ENCODE results near the gene CPEB4. TPM values are rescaled to one million over a fixed set of nuclear protein-coding genes. Genes with fewer than 3 reads are reported as not detected.

Gene CPEB4
- total RNA-seq, 1 experiment from 2014 or later: 27.1 TPM

GRCh38 chr5:173989432-173990082, 101.4 kb downstream of the CPEB4 start:
- DNase-seq (ENCODE audit: low read depth in 1 of 2, low spot score in 2 of 2): no peak
- Histone ChIP-seq H3K4me3 (no peak overlapping the region), H3K9me3 (replicated peaks) (peaks cover 7% of the 10 kb centered on the region; the same call in 1 of the 2 replicates), H3K36me3 (no peaks in the 10 kb centered on the region), H3K27ac (no peak overlapping the region), H3K27me3 (replicated peaks) (no peaks in the 10 kb centered on the region), H3K4me1 (replicated peaks) (no peaks in the 10 kb centered on the region)

GRCh38 chr5:173997331-173997730, 109.2 kb downstream of the CPEB4 start:
- Histone ChIP-seq H3K27ac (no peak overlapping the region), H3K4me1 (replicated peaks) (no peaks in the 10 kb centered on the region), H3K9me3 (replicated peaks) (no peaks in the 10 kb centered on the region), H3K27me3 (replicated peaks) (no peaks in the 10 kb centered on the region; the same call in 1 of the 2 replicates), H3K36me3 (no peaks in the 10 kb centered on the region), H3K4me3 (no peak overlapping the region)
- no peak for DNase-seq (ENCODE audit: low read depth in 1 of 2, low spot score in 2 of 2)

GRCh38 chr5:173998531-173998930, 110.4 kb downstream of the CPEB4 start:
- no peak overlapping the region for H3K4me3 ChIP-seq
- no peaks in the 10 kb centered on the region; the same call in 1 of the 2 replicates for H3K27me3 ChIP-seq (replicated peaks)
- no peak for DNase-seq (ENCODE audit: low read depth in 1 of 2, low spot score in 2 of 2)
- no peaks in the 10 kb centered on the region for H3K4me1 ChIP-seq (replicated peaks)
- H3K9me3 ChIP-seq (replicated peaks): no peaks in the 10 kb centered on the region
- H3K36me3 ChIP-seq: no peaks in the 10 kb centered on the region
- no peak overlapping the region for H3K27ac ChIP-seq

GRCh38 chr5:174000076-174000475, 111.9 kb downstream of the CPEB4 start:
- no peaks in the 10 kb centered on the region; the same call in 1 of the 2 replicates for H3K27me3 ChIP-seq (replicated peaks)
- H3K9me3 ChIP-seq (replicated peaks): no peaks in the 10 kb centered on the region
- no peaks in the 10 kb centered on the region for H3K36me3 ChIP-seq
- DNase-seq (ENCODE audit: low read depth in 1 of 2, low spot score in 2 of 2): no peak
- H3K4me1 ChIP-seq (replicated peaks): no peaks in the 10 kb centered on the region
- H3K4me3 ChIP-seq: no peak overlapping the region
- no peak overlapping the region for H3K27ac ChIP-seq

DNA sequence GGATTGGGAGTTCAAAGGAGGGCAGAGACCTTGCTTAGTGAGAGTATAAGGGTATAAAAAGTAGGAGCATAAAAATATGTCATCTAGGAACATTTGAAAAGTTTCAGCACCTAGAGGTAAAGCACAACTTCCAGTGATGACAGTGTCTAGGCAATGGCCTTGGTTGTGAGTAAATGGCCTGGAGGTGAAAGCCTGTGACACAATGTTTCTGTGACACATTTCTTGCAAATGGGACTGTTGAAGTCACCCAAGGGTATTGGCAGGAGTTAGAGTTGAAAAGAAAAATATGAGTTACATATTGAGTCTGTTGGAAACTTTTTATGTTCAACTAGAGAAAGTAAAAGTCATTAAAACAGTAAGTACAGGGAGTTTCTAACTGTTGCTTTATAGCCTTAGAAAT, 115.6 kb downstream of the CPEB4 start:
- peaks cover 5% of the 10 kb centered on the region; the same call in 1 of the 2 replicates for H3K27me3 ChIP-seq (replicated peaks)
- no peaks in the 10 kb centered on the region for H3K9me3 ChIP-seq (replicated peaks)
- no peak overlapping the region for H3K4me3 ChIP-seq
- H3K36me3 ChIP-seq: no peaks in the 10 kb centered on the region
- DNase-seq (ENCODE audit: low read depth in 1 of 2, low spot score in 2 of 2): no peak
- H3K4me1 ChIP-seq (replicated peaks): no peaks in the 10 kb centered on the region
- H3K27ac ChIP-seq: no peak overlapping the region

GRCh38 chr5:174008922-174009321, 120.8 kb downstream of the CPEB4 start:
- Histone ChIP-seq H3K4me1 (replicated peaks) (no peaks in the 10 kb centered on the region), H3K27ac (no peak overlapping the region)
- no peak for DNase-seq (ENCODE audit: low read depth in 1 of 2, low spot score in 2 of 2)

DNA sequence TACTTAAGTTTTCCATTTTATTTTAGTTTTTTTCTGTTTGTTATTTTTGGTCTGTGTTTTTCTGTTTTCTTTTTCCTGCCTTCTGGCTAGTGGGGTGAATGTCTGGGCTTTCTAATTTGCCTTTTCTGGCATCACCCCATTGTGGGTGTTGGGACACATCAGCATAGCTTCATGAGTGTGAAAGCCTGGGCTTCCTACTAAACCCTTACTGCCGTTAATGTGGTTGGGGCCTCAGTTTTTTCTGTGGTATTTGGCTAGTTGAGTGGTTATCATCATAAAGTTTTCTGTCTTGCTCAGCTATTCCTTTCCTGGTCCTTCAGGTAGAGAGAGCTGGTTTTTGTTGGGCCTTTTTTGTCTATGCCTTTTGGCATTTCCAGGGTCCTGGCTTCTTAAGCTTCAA, 122.2 kb downstream of the CPEB4 start:
- no peak for DNase-seq (ENCODE audit: low read depth in 1 of 2, low spot score in 2 of 2)
- Histone ChIP-seq H3K27me3 (replicated peaks) (peaks cover 5% of the 10 kb centered on the region; the same call in 1 of the 2 replicates), H3K4me3 (no peak overlapping the region), H3K36me3 (no peaks in the 10 kb centered on the region), H3K4me1 (replicated peaks) (no peaks in the 10 kb centered on the region), H3K9me3 (replicated peaks) (no peaks in the 10 kb centered on the region), H3K27ac (no peak overlapping the region)

More at GRCh38 chr5:174008922-174009321, 120.8 kb downstream of the CPEB4 start:
- Histone ChIP-seq H3K4me3 (no peak overlapping the region), H3K27me3 (replicated peaks) (peaks cover 5% of the 10 kb centered on the region; the same call in 1 of the 2 replicates), H3K36me3 (no peaks in the 10 kb centered on the region), H3K9me3 (replicated peaks) (no peaks in the 10 kb centered on the region)

- no peak overlapping the region for H3K27ac ChIP-seq
- H3K9me3 ChIP-seq (replicated peaks): no peaks in the 10 kb centered on the region
- no peaks in the 10 kb centered on the region for H3K36me3 ChIP-seq
- no peaks in the 10 kb centered on the region for H3K27me3 ChIP-seq (replicated peaks)
- no peak overlapping the region for H3K4me3 ChIP-seq
- H3K4me1 ChIP-seq (replicated peaks): no peaks in the 10 kb centered on the region
- no peak for DNase-seq (ENCODE audit: low read depth in 1 of 2, low spot score in 2 of 2)
Observed at GRCh38 chr5:174011441-174011840, 123.3 kb downstream of the CPEB4 start.

Other genes starting within 250 kb of the CPEB4 start
- gene C5orf47, start 100.8 kb downstream of the CPEB4 start, total RNA-seq (2014; rRNA removed; shearing (Covaris generic)): not detected in 2 replicates
- gene NSG2, start 157.4 kb downstream of the CPEB4 start, total RNA-seq (2014; rRNA removed; shearing (Covaris generic)): not detected in 2 replicates